ENCODE results near the gene KIF11. TPM values are rescaled to one million over a fixed set of nuclear protein-coding genes. Genes with fewer than 3 reads are reported as not detected.

KIF11 gene
- total RNA-seq = 3.0 and 3.1 TPM in 2 replicates

DNA sequence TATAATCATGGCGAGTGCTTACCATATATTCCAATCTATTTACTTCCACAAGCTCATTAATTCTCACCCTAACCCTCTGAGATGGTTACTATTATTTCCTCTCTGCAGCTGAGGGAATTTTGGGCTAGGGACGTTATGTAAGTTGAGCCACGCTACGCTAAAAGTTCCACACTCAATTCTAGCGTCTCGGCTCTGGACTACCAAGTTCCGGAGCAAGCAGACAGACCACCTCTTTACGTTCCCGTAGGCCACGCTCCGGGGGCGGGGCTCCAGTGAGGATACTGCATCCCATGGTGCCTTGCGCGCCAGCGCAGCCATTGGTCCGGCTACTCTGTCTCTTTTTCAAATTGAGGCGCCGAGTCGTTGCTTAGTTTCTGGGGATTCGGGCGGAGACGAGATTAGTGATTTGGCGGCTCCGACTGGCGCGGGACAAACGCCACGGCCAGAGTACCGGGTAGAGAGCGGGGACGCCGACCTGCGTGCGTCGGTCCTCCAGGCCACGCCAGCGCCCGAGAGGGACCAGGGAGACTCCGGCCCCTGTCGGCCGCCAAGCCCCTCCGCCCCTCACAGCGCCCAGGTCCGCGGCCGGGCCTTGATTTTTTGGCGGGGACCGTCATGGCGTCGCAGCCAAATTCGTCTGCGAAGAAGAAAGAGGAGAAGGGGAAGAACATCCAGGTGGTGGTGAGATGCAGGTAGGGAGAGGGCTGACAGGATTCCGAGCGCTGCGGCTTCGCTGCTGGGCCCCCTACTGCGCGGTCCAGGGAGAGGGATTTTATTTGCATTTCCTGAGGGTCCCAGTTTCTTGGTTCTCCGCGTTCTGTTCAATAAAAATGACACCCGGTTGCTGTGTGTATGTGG is at the start of gene KIF11:
KIF11 (plus strand) TSS at position 370 of the 858 bp plus-strand sequence; CDS start at position 616, 246 bp downstream.

DNA sequence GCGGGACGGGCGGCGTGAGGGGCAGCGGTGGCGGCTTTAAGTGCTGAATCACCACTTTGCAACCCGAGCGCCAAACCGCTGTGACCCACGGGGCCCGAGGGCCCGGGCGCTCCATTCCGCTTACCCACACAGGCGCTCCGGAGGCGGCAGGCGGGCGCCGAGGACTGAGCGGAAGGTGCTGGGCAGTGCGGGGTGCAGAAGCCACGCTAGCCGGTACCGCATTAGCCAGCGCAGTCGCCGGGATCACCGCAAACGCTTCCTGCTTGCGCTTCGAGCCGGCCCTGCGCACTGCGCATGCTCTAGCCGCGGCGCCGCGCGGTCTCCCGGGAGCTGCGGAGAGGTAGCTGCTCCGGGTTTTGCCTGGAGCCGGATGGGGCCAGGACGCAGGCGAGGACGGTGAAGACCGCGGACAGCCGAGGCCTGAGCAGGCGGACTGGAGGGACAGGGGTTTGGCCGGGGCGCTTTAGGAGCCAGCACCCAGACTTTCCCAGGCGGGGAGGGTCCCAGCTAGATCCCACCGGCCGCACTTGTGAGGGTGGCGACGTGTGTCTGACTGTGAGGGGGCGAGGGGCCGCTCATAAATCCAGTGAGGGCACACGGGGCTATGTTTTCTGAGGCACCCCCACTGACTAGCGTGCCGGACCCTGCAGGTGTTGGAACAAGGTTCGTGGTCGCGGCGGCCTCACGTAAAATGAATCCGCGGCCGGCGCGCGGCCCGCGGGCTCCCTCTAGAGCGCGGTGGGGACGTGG is 19.0 kb upstream of the KIF11 start, which contains the start of gene IDE:
IDE (minus strand) TSS at position 296 of the 750 bp plus-strand sequence; CDS start at position 222, 74 bp downstream.

DNA sequence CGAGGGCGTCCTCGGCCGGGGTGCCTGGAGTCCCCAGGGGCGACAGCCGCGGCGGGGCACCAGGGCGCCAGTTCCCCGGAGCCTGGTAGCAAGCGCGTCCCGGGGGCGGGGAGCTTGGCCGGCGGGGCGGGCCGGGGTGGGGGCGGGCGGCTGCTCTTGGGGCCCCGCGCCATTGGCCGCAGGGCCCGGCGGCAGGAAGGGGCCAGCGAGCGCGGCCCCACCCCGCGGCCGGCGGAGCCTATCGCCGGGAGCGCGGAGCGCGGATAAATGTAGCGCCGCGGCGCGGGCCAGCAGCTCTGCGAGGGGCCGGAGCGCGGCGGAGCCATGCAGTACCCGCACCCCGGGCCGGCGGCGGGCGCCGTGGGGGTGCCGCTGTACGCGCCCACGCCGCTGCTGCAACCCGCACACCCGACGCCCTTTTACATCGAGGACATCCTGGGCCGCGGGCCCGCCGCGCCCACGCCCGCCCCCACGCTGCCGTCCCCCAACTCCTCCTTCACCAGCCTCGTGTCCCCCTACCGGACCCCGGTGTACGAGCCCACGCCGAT is 96.8 kb downstream of the KIF11 start, which contains the start of gene HHEX:
HHEX (plus strand) TSS at position 293 of the 548 bp plus-strand sequence; CDS start at position 325, 32 bp downstream.

Other genes starting within 250 kb of the KIF11 start
- 16.1 and 26.9 TPM in 2 replicates for gene IDE, start 19.0 kb upstream of the KIF11 start, total RNA-seq
- 0.43 and 0.72 TPM in 2 replicates for gene HHEX, start 96.8 kb downstream of the KIF11 start, total RNA-seq